BLaER1 (cell line): ENCODE data around the gene CSF2RB.

Experiments
- H3K27ac ChIP-seq: shearing (Covaris generic); formaldehyde crosslinking; 2 replicates; pipeline ENCODE4 v1.8.1; 2022
- H3K27me3 ChIP-seq: shearing (Covaris generic); formaldehyde crosslinking; 2 replicates; pipeline ENCODE4 v1.8.1; 2022
- H3K36me3 ChIP-seq: shearing (Covaris generic); formaldehyde crosslinking; 2 replicates; pipeline ENCODE4 v1.8.1; 2022
- H3K4me1 ChIP-seq: shearing (Covaris generic); formaldehyde crosslinking; 2 replicates; pipeline ENCODE4 v1.8.1; 2022
- H3K4me2 ChIP-seq: shearing (Covaris generic); formaldehyde crosslinking; 2 replicates; pipeline ENCODE4 v1.8.1; 2022
- H3K4me3 ChIP-seq: shearing (Covaris generic); formaldehyde crosslinking; 2 replicates; pipeline ENCODE4 v1.8.1; 2022
- H3K9ac ChIP-seq: shearing (Covaris generic); formaldehyde crosslinking; 2 replicates; pipeline ENCODE4 v1.8.1; 2022
- H3K9me3 ChIP-seq: shearing (Covaris generic); formaldehyde crosslinking; 2 replicates; pipeline ENCODE4 v1.8.1; 2022
- H4K20me1 ChIP-seq: shearing (Covaris generic); formaldehyde crosslinking; 2 replicates; pipeline ENCODE4 v1.8.1; 2022
- Cebpa-rat ChIP-seq: shearing (Covaris generic); IDR thresholded peaks from 2 replicates; pipeline ENCODE4 v1.8.1; 2022

The CSF2RB gene

DNA sequence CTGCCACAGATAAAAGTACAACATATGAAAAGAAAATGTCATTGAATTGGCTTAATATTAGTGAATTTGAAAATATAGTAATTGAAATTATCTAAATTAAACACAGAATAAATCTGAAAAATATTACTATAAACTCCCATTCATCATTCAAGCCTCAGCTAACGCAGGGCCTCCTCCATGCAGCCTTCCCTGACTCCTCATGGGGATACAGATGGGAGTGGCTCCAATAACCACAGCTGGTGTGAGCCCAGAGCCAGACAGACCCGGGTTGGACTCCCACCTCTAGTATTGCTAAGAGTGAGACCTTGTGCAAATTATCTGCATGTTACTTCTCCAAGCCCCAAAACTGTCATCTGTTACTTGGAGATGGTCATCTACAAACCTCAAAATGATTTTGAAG, 44.9 kb downstream of the CSF2RB start:
- H3K9me3 ChIP-seq: no peaks in the 10 kb centered on the region; the same call in 1 of the 2 replicates
- H3K27ac ChIP-seq: no peak overlapping the region
- no peaks in the 10 kb centered on the region for H3K27me3 ChIP-seq
- no peaks in the 10 kb centered on the region for H4K20me1 ChIP-seq
- no peak overlapping the region for H3K4me2 ChIP-seq
- no peak overlapping the region for H3K9ac ChIP-seq
- no peaks in the 10 kb centered on the region for H3K36me3 ChIP-seq
- H3K4me3 ChIP-seq: no peak overlapping the region
- peaks cover 15% of the 10 kb centered on the region for H3K4me1 ChIP-seq
- no peak for TF ChIP-seq Cebpa-rat

GRCh38 chr22:36961626-36962025, 48.2 kb downstream of the CSF2RB start:
- H3K27ac ChIP-seq: no peak overlapping the region
- H3K9ac ChIP-seq: no peak overlapping the region
- H3K4me3 ChIP-seq: no peak overlapping the region
- H4K20me1 ChIP-seq: no peaks in the 10 kb centered on the region
- H3K4me2 ChIP-seq: no peak overlapping the region
- no peak for TF ChIP-seq Cebpa-rat
- no peaks in the 10 kb centered on the region for H3K36me3 ChIP-seq
- no peaks in the 10 kb centered on the region; the same call in 1 of the 2 replicates for H3K9me3 ChIP-seq
- no peaks in the 10 kb centered on the region for H3K27me3 ChIP-seq
- H3K4me1 ChIP-seq: no peaks in the 10 kb centered on the region

DNA sequence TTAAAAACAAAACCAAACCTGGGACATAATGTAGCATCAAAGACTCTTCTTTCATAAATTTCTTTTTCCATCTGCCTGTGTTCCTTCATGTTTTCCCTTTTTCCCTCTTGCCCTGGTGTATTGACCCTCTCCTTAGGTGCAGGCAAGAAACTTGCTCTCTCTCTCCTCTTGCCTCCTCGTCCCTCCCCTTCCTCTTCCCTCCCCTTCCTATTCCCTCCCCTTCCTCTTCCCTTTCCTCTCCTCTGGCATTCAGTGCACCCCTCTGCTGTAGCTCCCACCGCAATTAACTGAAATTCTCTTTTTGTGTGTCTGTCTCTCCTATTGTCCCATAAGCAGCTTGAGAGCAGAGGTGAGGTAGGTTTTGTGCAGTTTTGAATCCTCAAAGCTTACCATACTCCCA, 49.9 kb downstream of the CSF2RB start:
- TF ChIP-seq Cebpa-rat: no peak
- Histone ChIP-seq H3K36me3 (no peaks in the 10 kb centered on the region), H3K9me3 (no peaks in the 10 kb centered on the region), H3K27me3 (no peaks in the 10 kb centered on the region), H3K27ac (no peak overlapping the region), H3K9ac (no peak overlapping the region), H3K4me2 (no peak overlapping the region), H4K20me1 (no peaks in the 10 kb centered on the region), H3K4me1 (no peaks in the 10 kb centered on the region), H3K4me3 (no peak overlapping the region)

- Histone ChIP-seq H3K4me2 (no peak overlapping the region), H3K4me3 (no peak overlapping the region), H3K27ac (no peak overlapping the region), H3K9me3 (no peaks in the 10 kb centered on the region), H4K20me1 (no peaks in the 10 kb centered on the region), H3K9ac (no peak overlapping the region), H3K4me1 (no peaks in the 10 kb centered on the region), H3K27me3 (no peaks in the 10 kb centered on the region), H3K36me3 (no peaks in the 10 kb centered on the region)
- no peak for TF ChIP-seq Cebpa-rat
These were observed 50.7 kb downstream of the CSF2RB start for GRCh38 chr22:36964106-36964505.

- Histone ChIP-seq H3K36me3 (no peaks in the 10 kb centered on the region), H4K20me1 (no peaks in the 10 kb centered on the region), H3K27ac (no peak overlapping the region), H3K4me1 (no peaks in the 10 kb centered on the region), H3K9ac (no peak overlapping the region), H3K4me3 (no peak overlapping the region), H3K4me2 (no peak overlapping the region), H3K9me3 (no peaks in the 10 kb centered on the region), H3K27me3 (no peaks in the 10 kb centered on the region)
- TF ChIP-seq Cebpa-rat: no peak
These were observed 52.3 kb downstream of the CSF2RB start for GRCh38 chr22:36965696-36966095.

- Histone ChIP-seq H3K4me3 (no peak overlapping the region), H3K4me2 (no peak overlapping the region), H4K20me1 (no peaks in the 10 kb centered on the region), H3K27me3 (no peaks in the 10 kb centered on the region), H3K36me3 (no peaks in the 10 kb centered on the region), H3K4me1 (no peaks in the 10 kb centered on the region), H3K27ac (no peak overlapping the region), H3K9me3 (no peaks in the 10 kb centered on the region), H3K9ac (no peak overlapping the region)
- no peak for TF ChIP-seq Cebpa-rat
These were observed 53.6 kb downstream of the CSF2RB start for GRCh38 chr22:36966851-36967540.

- no peaks in the 10 kb centered on the region for H4K20me1 ChIP-seq
- no peak overlapping the region for H3K27ac ChIP-seq
- no peaks in the 10 kb centered on the region for H3K27me3 ChIP-seq
- H3K9ac ChIP-seq: no peak overlapping the region
- no peak for TF ChIP-seq Cebpa-rat
- H3K4me2 ChIP-seq: no peak overlapping the region
- H3K4me1 ChIP-seq: no peaks in the 10 kb centered on the region
- H3K4me3 ChIP-seq: no peak overlapping the region
- H3K36me3 ChIP-seq: no peaks in the 10 kb centered on the region
- no peaks in the 10 kb centered on the region for H3K9me3 ChIP-seq
These were observed 55.0 kb downstream of the CSF2RB start for GRCh38 chr22:36968249-36968964.

- 0 out of 2 replicates have a peak, but pooled peaks cover 3% of the 10 kb centered on the region for H3K4me1 ChIP-seq
- H3K4me2 ChIP-seq: no peak overlapping the region
- TF ChIP-seq Cebpa-rat: no peak
- H3K4me3 ChIP-seq: no peak overlapping the region
- no peaks in the 10 kb centered on the region for H3K9me3 ChIP-seq
- no peak overlapping the region for H3K27ac ChIP-seq
- H3K9ac ChIP-seq: no peak overlapping the region
- no peaks in the 10 kb centered on the region for H3K27me3 ChIP-seq
- no peaks in the 10 kb centered on the region for H3K36me3 ChIP-seq
- no peaks in the 10 kb centered on the region for H4K20me1 ChIP-seq
These were observed 58.1 kb downstream of the CSF2RB start for GRCh38 chr22:36971341-36972125.

- Histone ChIP-seq H3K4me3 (no peak overlapping the region), H3K4me2 (peak overlapping the region; percentile 89), H3K9ac (no peak overlapping the region), H4K20me1 (no peaks in the 10 kb centered on the region), H3K4me1 (peaks cover 16% of the 10 kb centered on the region), H3K9me3 (no peaks in the 10 kb centered on the region), H3K36me3 (no peaks in the 10 kb centered on the region), H3K27me3 (no peaks in the 10 kb centered on the region), H3K27ac (no peak overlapping the region)
- no peak for TF ChIP-seq Cebpa-rat
These were observed 63.2 kb downstream of the CSF2RB start for GRCh38 chr22:36976606-36977005.

- H3K9ac ChIP-seq: peak overlapping the region; percentile 41; the same call in 1 of the 2 replicates
These were observed 64.0 kb downstream of the CSF2RB start for GRCh38 chr22:36977401-36977861.

More at GRCh38 chr22:36977401-36977861, 64.0 kb downstream of the CSF2RB start:
- Histone ChIP-seq H3K4me2 (peak overlapping the region; percentile 89), H3K9me3 (no peaks in the 10 kb centered on the region), H3K27me3 (no peaks in the 10 kb centered on the region), H3K4me3 (peak overlapping the region; percentile 59), H4K20me1 (no peaks in the 10 kb centered on the region), H3K27ac (peak overlapping the region; percentile 33; the same call in 1 of the 2 replicates), H3K4me1 (peaks cover 24% of the 10 kb centered on the region), H3K36me3 (no peaks in the 10 kb centered on the region)
- TF ChIP-seq Cebpa-rat: no peak
